ENCODE results near the gene DUS1L. TPM values are rescaled to one million over a fixed set of nuclear protein-coding genes. Genes with fewer than 3 reads are reported as not detected.

The DUS1L gene
- total and polyA plus RNA-seq, 4 donors, result 40.0 to 179 (median 100.0) TPM

GRCh38 chr17:82077617-82078358 is 12.2 kb upstream of the DUS1L start:
- 73 to 87% methylated on average over 28 of the region's 28 CpGs for WGBS, 2 donors

GRCh38 chr17:82076785-82077591 is 11.4 kb upstream of the DUS1L start:
- peaks cover 0 to 2% (median 0%) of the 10 kb centered on the region in 3 donors for H3K27me3 ChIP-seq (ENCODE audit: control insufficient read depth in 3 of 3, insufficient read depth in 3 of 3, low read length in 2 of 3)
- ATAC-seq (ENCODE audit: insufficient read depth, low FRiP score) (no peak), DNase-seq (no peak)
- H3K27ac ChIP-seq (ENCODE audit: low read depth in 1 of 2, low read length in 1 of 2), result no peak overlapping the region
- H3K4me1 ChIP-seq (ENCODE audit: control insufficient read depth in 5 of 5, insufficient read depth in 5 of 5, low read length in 5 of 5), result no peaks in the 10 kb centered on the region
- WGBS, 2 donors, result 82% methylated on average over 17 to 21 of the region's 21 CpGs
- H3K9ac ChIP-seq (ENCODE audit: insufficient read depth in 1 of 2, low read length in 2 of 2), result no peak overlapping the region
- H3K36me3 ChIP-seq (ENCODE audit: control insufficient read depth in 4 of 4, insufficient read depth in 4 of 4, low read length in 4 of 4), result peaks cover 0 to 40% (median 4%) of the 10 kb centered on the region in 4 donors
- peaks cover 0 to 2% (median 0%) of the 10 kb centered on the region in 4 donors for H3K9me3 ChIP-seq (ENCODE audit: control insufficient read depth in 4 of 4, insufficient read depth in 3 of 4, low read length in 3 of 4)
- H3K4me3 ChIP-seq, result no peak overlapping the region
- TF ChIP-seq, protein P1, sequence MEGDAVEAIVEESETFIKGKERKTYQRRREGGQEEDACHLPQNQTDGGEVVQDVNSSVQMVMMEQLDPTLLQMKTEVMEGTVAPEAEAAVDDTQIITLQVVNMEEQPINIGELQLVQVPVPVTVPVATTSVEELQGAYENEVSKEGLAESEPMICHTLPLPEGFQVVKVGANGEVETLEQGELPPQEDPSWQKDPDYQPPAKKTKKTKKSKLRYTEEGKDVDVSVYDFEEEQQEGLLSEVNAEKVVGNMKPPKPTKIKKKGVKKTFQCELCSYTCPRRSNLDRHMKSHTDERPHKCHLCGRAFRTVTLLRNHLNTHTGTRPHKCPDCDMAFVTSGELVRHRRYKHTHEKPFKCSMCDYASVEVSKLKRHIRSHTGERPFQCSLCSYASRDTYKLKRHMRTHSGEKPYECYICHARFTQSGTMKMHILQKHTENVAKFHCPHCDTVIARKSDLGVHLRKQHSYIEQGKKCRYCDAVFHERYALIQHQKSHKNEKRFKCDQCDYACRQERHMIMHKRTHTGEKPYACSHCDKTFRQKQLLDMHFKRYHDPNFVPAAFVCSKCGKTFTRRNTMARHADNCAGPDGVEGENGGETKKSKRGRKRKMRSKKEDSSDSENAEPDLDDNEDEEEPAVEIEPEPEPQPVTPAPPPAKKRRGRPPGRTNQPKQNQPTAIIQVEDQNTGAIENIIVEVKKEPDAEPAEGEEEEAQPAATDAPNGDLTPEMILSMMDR (IDR thresholded peaks at IDR 0.05; ENCODE audit: control extremely low read depth, extremely low read depth), result no peak

More at GRCh38 chr17:82077617-82078358, 12.2 kb upstream of the DUS1L start:
- Histone ChIP-seq H3K4me1 (ENCODE audit: control insufficient read depth in 5 of 5, insufficient read depth in 5 of 5, low read length in 5 of 5) (no peaks in the 10 kb centered on the region), H3K27me3 (ENCODE audit: control insufficient read depth in 3 of 3, insufficient read depth in 3 of 3, low read length in 2 of 3) (peaks cover 0 to 2% (median 0%) of the 10 kb centered on the region in 3 donors), H3K4me3 (no peak overlapping the region), H3K9me3 (ENCODE audit: control insufficient read depth in 4 of 4, insufficient read depth in 3 of 4, low read length in 3 of 4) (peaks cover 0 to 2% (median 0%) of the 10 kb centered on the region in 4 donors), H3K9ac (ENCODE audit: insufficient read depth in 1 of 2, low read length in 2 of 2) (no peak overlapping the region), H3K36me3 (ENCODE audit: control insufficient read depth in 4 of 4, insufficient read depth in 4 of 4, low read length in 4 of 4) (peaks cover under 1 to 48% (median 7%) of the 10 kb centered on the region in 4 donors), H3K27ac (ENCODE audit: low read depth in 1 of 2, low read length in 1 of 2) (peak overlapping the region in 1 of 2 donors; percentile 9)
- DNase-seq, result no peak
- TF ChIP-seq, protein P1 (IDR thresholded peaks at IDR 0.05; ENCODE audit: control extremely low read depth, extremely low read depth), result no peak
- no peak for ATAC-seq (ENCODE audit: insufficient read depth, low FRiP score)

GRCh38 chr17:82076018-82076784 is 10.6 kb upstream of the DUS1L start:
- Histone ChIP-seq H3K9me3 (ENCODE audit: control insufficient read depth in 4 of 4, insufficient read depth in 3 of 4, low read length in 3 of 4) (peaks cover 0 to 2% (median 0%) of the 10 kb centered on the region in 4 donors), H3K27ac (ENCODE audit: low read depth in 1 of 2, low read length in 1 of 2) (no peak overlapping the region), H3K9ac (ENCODE audit: insufficient read depth in 1 of 2, low read length in 2 of 2) (no peak overlapping the region), H3K27me3 (ENCODE audit: control insufficient read depth in 3 of 3, insufficient read depth in 3 of 3, low read length in 2 of 3) (peaks cover 0 to 2% (median 0%) of the 10 kb centered on the region in 3 donors), H3K36me3 (ENCODE audit: control insufficient read depth in 4 of 4, insufficient read depth in 4 of 4, low read length in 4 of 4) (peaks cover 0 to 33% (median 4%) of the 10 kb centered on the region in 4 donors), H3K4me1 (ENCODE audit: control insufficient read depth in 5 of 5, insufficient read depth in 5 of 5, low read length in 5 of 5) (no peaks in the 10 kb centered on the region), H3K4me3 (no peak overlapping the region)
- WGBS, 2 donors, result 82 to 84% methylated on average over 25 of the region's 25 CpGs
- no peak for DNase-seq
- TF ChIP-seq, protein P1 (IDR thresholded peaks at IDR 0.05; ENCODE audit: control extremely low read depth, extremely low read depth), result no peak
- ATAC-seq (ENCODE audit: insufficient read depth, low FRiP score), result no peak

Measured in lung (tissue), 12 donors.